IMR-90 (cell line): ENCODE measurements around the gene RNF223.

Experiments
- SMC3 ChIP-seq: fragments of 150-350 bp; IDR thresholded peaks from 2 replicates; pipeline ENCODE4 v1.6.1; 2016; ENCODE audit warnings: low read depth, mild to moderate bottlenecking, antibody characterized with exemption, low read length, moderate library complexity
- USF2 ChIP-seq: fragments of 150-350 bp; IDR thresholded peaks from 2 replicates; pipeline ENCODE4 v1.6.1; 2017; ENCODE audit warnings: mild to moderate bottlenecking, antibody characterized with exemption, low read length, low read depth
- TF ChIP-seq, protein P1 (sequence below): conservative IDR thresholded peaks from 2 replicates; pipeline ENCODE4 v1.5.1; 2012; ENCODE audit warnings: mild to moderate bottlenecking, low read depth, low read length, improper control_type of control experiment

DNA sequence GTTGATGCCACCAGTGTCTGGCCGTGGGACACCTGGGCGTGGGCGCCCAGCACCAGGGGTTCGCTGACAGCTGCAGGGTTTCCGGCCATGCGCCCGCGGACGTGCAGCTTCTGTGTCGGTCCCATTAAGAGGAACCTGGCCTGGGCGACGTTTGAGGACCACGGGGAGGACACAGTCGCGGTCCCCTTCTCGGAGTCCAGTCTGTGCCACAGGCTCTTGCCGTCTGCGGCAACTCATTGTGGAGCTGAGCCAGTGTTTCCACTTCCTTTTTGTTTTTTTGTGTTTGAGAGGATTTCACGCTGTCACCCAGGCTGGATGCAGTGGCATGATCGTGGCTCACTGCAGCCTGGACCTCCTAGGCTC is 43.3 kb upstream of the RNF223 start:
- TF ChIP-seq, protein P1, sequence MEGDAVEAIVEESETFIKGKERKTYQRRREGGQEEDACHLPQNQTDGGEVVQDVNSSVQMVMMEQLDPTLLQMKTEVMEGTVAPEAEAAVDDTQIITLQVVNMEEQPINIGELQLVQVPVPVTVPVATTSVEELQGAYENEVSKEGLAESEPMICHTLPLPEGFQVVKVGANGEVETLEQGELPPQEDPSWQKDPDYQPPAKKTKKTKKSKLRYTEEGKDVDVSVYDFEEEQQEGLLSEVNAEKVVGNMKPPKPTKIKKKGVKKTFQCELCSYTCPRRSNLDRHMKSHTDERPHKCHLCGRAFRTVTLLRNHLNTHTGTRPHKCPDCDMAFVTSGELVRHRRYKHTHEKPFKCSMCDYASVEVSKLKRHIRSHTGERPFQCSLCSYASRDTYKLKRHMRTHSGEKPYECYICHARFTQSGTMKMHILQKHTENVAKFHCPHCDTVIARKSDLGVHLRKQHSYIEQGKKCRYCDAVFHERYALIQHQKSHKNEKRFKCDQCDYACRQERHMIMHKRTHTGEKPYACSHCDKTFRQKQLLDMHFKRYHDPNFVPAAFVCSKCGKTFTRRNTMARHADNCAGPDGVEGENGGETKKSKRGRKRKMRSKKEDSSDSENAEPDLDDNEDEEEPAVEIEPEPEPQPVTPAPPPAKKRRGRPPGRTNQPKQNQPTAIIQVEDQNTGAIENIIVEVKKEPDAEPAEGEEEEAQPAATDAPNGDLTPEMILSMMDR = no peak
- TF ChIP-seq SMC3 (no peak), USF2 (no peak)
